HepG2 (cell line): ENCODE measurements around the gene PNKP. TPM values are rescaled to one million over a fixed set of nuclear protein-coding genes. Genes with fewer than 3 reads are reported as not detected.

Source experiments
- ASH2L ChIP-seq: fragments of 300-600, 200-600 bp; sonication (generic); IDR thresholded peaks from 2 replicates; pipeline ENCODE4 v1.7.0; 2017; ENCODE audit warnings: low read depth, mild to moderate bottlenecking, moderate library complexity, mixed read lengths, low read length; ENCODE audit not compliant: insufficient read length
- CAMTA2 ChIP-seq: sonication (generic); formaldehyde crosslinking; IDR thresholded peaks from 2 replicates; pipeline ENCODE4 v1.4.0; 2020; ENCODE audit warnings: mild to moderate bottlenecking, missing genetic modification reagents, borderline replicate concordance
- DPF2 ChIP-seq: sonication (generic); formaldehyde crosslinking; IDR thresholded peaks from 2 replicates; pipeline ENCODE4 v1.4.0; 2020; ENCODE audit warnings: mild to moderate bottlenecking, low read depth, missing genetic modification reagents, borderline replicate concordance
- FOXK2 ChIP-seq: fragments of 450-650 bp; IDR thresholded peaks from 2 replicates; pipeline ENCODE4 v1.6.1; 2016
- GABPA ChIP-seq, 2 experiments: IDR thresholded peaks; 2 replicates each; pipeline ENCODE4 v1.6.1; 2011 to 2016; ENCODE audit warnings: low read depth in 2 of 2, low read length in 1 of 2, missing biosample characterization in 1 of 2, missing genetic modification characterization in 1 of 2
- GTF3A ChIP-seq: sonication (generic); formaldehyde crosslinking; conservative IDR thresholded peaks from 2 replicates; pipeline ENCODE4 v1.4.0; 2020; ENCODE audit warnings: mild to moderate bottlenecking, missing genetic modification reagents
- HCFC1 ChIP-seq: fragments of 150-350 bp; IDR thresholded peaks from 2 replicates; pipeline ENCODE4 v1.6.1; 2014; ENCODE audit warnings: low read depth, low read length
- IKZF5 ChIP-seq: IDR thresholded peaks from 2 replicates; pipeline ENCODE4 v1.6.1; 2018; ENCODE audit warnings: missing genetic modification reagents, mild to moderate bottlenecking, missing compliant biosample characterization
- MAF1 ChIP-seq: sonication (generic); formaldehyde crosslinking; IDR thresholded peaks from 2 replicates; pipeline ENCODE4 v1.5.0; 2020; ENCODE audit warnings: missing genetic modification reagents, borderline replicate concordance
- NFIB ChIP-seq: sonication (generic); formaldehyde crosslinking; IDR thresholded peaks from 2 replicates; pipeline ENCODE4 v1.9.0; 2021; ENCODE audit warnings: missing genetic modification reagents, mild to moderate bottlenecking, borderline replicate concordance
- NFYC ChIP-seq: IDR thresholded peaks from 2 replicates; pipeline ENCODE4 v1.6.1; 2016; ENCODE audit warnings: missing genetic modification reagents, missing compliant biosample characterization
- PCBP2 ChIP-seq: fragments of 200-400 bp; formaldehyde crosslinking; optimal IDR thresholded peaks from 2 replicates; pipeline ENCODE3; 2018; ENCODE audit warnings: low read length, low read depth; ENCODE audit not compliant: poor library complexity, severe bottlenecking
- RFXAP ChIP-seq: sonication (generic); formaldehyde crosslinking; IDR thresholded peaks from 2 replicates; pipeline ENCODE4 v1.4.0; 2020; ENCODE audit warnings: missing genetic modification reagents, borderline replicate concordance
- RNF2 ChIP-seq: fragments of 450-650 bp; conservative IDR thresholded peaks from 2 replicates; pipeline ENCODE4 v1.6.1; 2016; ENCODE audit warnings: low read depth
- SKI ChIP-seq: fragments of 450-650 bp; IDR thresholded peaks from one replicate; pipeline ENCODE4 v1.6.1; 2018; ENCODE audit warnings: mild to moderate bottlenecking; ENCODE audit not compliant: partially characterized antibody
- ZNF558 ChIP-seq: sonication (generic); formaldehyde crosslinking; IDR thresholded peaks from 2 replicates; pipeline ENCODE4 v1.9.0; 2022; ENCODE audit warnings: mild to moderate bottlenecking, missing genetic modification reagents, borderline replicate concordance
- polyA plus RNA-seq, 8 experiments: library from polyadenylated mRNA; depleted of rRNA in 3 of 8; stranded (reverse) in 7 of 8; unstranded in 1 of 8; fragments of >200 nt; fragmentation: Illumina TruSeq in 4 of 8; extraction: Trizol in 4 of 8; gene quantifications; 2 replicates each; pipeline versions ENCODE4 v1.2.1 to v1.2.3, GENCODE V29; 2011 to 2016; ENCODE audit warnings: low read depth in 4 of 8, missing spikeins in 1 of 8, mixed read lengths in 1 of 8; ENCODE audit not compliant: insufficient read depth in 1 of 8
- total RNA-seq, 5 experiments: library from RNA; depleted of rRNA; stranded (reverse); fragments of >200 nt; fragmentation: Illumina TruSeq; extraction: Trizol; gene quantifications; 2 replicates each; pipeline ENCODE4 v1.2.3, GENCODE V29; 2016; ENCODE audit warnings: low read depth in 1 of 5
- TF ChIP-seq, protein P1 (sequence below): sonication (generic); formaldehyde crosslinking; IDR thresholded peaks from 2 replicates; pipeline ENCODE4 v1.4.0; 2020; ENCODE audit warnings: missing genetic modification reagents
- TF ChIP-seq, protein P2 (sequence below): IDR thresholded peaks from 2 replicates; pipeline ENCODE4 v1.6.1; 2012; ENCODE audit warnings: low read length, improper control_type of control experiment

Gene PNKP
- total and polyA plus RNA-seq, 2 of the 13 experiments (the other 11 are each of a cell fraction or from before 2014, with no cell fraction given) = 12.7 to 27.1 TPM

- TF ChIP-seq NFIB (no peak), DPF2 (CRISPR knock-in tag) (no peak), GABPA (IDR thresholded peaks at IDR 0.05; ENCODE audit: low read depth, low read length) (peak; percentile 19; the same call in 1 of the 2 replicates), GABPA (CRISPR knock-in tag; IDR thresholded peaks at IDR 0.05; ENCODE audit: low read depth) (peak; percentile 65), MAF1 (CRISPR knock-in tag) (no peak), PCBP2 (no peak), RFXAP (peak; percentile 100), FOXK2 (peak; percentile 50; the same call in 1 of the 2 replicates), ZNF558 (CRISPR knock-in tag) (no peak), GTF3A (no peak), CAMTA2 (CRISPR knock-in tag) (no peak), ASH2L (no peak), RNF2 (no peak; the same call in 1 of the 2 replicates), SKI (no peak), HCFC1 (no peak), NFYC (CRISPR knock-in tag) (peak; percentile 94), IKZF5 (peak; percentile 68)
- TF ChIP-seq, protein P1, sequence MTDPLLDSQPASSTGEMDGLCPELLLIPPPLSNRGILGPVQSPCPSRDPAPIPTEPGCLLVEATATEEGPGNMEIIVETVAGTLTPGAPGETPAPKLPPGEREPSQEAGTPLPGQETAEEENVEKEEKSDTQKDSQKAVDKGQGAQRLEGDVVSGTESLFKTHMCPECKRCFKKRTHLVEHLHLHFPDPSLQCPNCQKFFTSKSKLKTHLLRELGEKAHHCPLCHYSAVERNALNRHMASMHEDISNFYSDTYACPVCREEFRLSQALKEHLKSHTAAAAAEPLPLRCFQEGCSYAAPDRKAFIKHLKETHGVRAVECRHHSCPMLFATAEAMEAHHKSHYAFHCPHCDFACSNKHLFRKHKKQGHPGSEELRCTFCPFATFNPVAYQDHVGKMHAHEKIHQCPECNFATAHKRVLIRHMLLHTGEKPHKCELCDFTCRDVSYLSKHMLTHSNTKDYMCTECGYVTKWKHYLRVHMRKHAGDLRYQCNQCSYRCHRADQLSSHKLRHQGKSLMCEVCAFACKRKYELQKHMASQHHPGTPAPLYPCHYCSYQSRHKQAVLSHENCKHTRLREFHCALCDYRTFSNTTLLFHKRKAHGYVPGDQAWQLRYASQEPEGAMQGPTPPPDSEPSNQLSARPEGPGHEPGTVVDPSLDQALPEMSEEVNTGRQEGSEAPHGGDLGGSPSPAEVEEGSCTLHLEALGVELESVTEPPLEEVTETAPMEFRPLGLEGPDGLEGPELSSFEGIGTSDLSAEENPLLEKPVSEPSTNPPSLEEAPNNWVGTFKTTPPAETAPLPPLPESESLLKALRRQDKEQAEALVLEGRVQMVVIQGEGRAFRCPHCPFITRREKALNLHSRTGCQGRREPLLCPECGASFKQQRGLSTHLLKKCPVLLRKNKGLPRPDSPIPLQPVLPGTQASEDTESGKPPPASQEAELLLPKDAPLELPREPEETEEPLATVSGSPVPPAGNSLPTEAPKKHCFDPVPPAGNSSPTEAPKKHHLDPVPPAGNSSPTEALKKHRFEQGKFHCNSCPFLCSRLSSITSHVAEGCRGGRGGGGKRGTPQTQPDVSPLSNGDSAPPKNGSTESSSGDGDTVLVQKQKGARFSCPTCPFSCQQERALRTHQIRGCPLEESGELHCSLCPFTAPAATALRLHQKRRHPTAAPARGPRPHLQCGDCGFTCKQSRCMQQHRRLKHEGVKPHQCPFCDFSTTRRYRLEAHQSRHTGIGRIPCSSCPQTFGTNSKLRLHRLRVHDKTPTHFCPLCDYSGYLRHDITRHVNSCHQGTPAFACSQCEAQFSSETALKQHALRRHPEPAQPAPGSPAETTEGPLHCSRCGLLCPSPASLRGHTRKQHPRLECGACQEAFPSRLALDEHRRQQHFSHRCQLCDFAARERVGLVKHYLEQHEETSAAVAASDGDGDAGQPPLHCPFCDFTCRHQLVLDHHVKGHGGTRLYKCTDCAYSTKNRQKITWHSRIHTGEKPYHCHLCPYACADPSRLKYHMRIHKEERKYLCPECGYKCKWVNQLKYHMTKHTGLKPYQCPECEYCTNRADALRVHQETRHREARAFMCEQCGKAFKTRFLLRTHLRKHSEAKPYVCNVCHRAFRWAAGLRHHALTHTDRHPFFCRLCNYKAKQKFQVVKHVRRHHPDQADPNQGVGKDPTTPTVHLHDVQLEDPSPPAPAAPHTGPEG (CRISPR knock-in tag) = no peak
- TF ChIP-seq, protein P2, sequence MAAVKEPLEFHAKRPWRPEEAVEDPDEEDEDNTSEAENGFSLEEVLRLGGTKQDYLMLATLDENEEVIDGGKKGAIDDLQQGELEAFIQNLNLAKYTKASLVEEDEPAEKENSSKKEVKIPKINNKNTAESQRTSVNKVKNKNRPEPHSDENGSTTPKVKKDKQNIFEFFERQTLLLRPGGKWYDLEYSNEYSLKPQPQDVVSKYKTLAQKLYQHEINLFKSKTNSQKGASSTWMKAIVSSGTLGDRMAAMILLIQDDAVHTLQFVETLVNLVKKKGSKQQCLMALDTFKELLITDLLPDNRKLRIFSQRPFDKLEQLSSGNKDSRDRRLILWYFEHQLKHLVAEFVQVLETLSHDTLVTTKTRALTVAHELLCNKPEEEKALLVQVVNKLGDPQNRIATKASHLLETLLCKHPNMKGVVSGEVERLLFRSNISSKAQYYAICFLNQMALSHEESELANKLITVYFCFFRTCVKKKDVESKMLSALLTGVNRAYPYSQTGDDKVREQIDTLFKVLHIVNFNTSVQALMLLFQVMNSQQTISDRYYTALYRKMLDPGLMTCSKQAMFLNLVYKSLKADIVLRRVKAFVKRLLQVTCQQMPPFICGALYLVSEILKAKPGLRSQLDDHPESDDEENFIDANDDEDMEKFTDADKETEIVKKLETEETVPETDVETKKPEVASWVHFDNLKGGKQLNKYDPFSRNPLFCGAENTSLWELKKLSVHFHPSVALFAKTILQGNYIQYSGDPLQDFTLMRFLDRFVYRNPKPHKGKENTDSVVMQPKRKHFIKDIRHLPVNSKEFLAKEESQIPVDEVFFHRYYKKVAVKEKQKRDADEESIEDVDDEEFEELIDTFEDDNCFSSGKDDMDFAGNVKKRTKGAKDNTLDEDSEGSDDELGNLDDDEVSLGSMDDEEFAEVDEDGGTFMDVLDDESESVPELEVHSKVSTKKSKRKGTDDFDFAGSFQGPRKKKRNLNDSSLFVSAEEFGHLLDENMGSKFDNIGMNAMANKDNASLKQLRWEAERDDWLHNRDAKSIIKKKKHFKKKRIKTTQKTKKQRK = no peak
Observed at GRCh38 chr19:49869484-49870308, 2.3 kb upstream of the PNKP start (continued).
